GM12892 (cell line): ENCODE results near the gene CIDEB.

Experiments
- POLR2A ChIP-seq: IDR thresholded peaks from 2 replicates; pipeline ENCODE4 v1.6.1; 2011; ENCODE audit warnings: low read depth, low read length, control low read depth
- POLR2AphosphoS5 ChIP-seq: IDR thresholded peaks from 2 replicates; pipeline ENCODE4 v1.6.1; 2011; ENCODE audit warnings: low read depth, low read length, control low read depth

DNA sequence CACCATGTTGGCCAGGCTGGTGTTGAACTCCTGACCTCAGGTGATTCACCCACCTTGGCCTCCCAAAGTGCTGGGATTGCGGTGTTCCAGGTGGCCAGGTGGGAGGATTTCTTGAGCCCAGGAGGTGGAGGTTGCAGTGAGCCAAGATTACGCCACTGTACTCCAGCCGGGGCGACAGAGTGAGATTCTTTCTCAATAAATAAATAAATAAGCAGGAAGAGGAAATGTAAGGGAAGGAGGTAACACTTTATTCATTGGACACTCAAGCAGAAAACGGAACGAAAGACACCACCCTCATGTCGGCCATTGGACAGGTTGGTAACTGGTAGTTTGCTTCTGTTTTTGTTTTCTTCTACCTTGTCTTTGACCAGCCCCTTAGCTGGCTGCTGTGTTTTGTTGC is 47.2 kb upstream of the CIDEB start:
- TF ChIP-seq POLR2A (no peak), POLR2AphosphoS5 (no peak)
